H1 (cell line): ENCODE data around the gene MACC1. TPM values are rescaled to one million over a fixed set of nuclear protein-coding genes. Genes with fewer than 3 reads are reported as not detected.

ENCODE experiments used
- CTCF ChIA-PET: fragments of 300-600 bp; sonication (Branson Sonifier 250); formaldehyde crosslinking; loops from one replicate; lab custom pipeline; 2021; ENCODE audit not compliant: partially characterized antibody; lab: Charles Lee
- POLR2A ChIA-PET: fragments of 300-600 bp; sonication (Branson Sonifier 250); formaldehyde crosslinking; loops from one replicate; lab custom pipeline; 2021; ENCODE audit warnings: inconsistent platforms; ENCODE audit not compliant: partially characterized antibody; lab: Charles Lee
- DNase-seq, 2 experiments: peaks; one replicate each; pipeline versions ENCODE4 v3.0.0 to v3.0.0-alpha.2; 2010 to 2022; ENCODE audit warnings: low spot score in 2 of 2, low read depth in 1 of 2, mixed read lengths in 1 of 2
- FAIRE-seq: peaks from 2 replicates; lab custom pipeline; 2011; peaks lifted over from hg19 to GRCh38; lab: Jason Lieb, UNC
- H2AFZ ChIP-seq: 2 replicates; pipeline ENCODE4 v1.8.1; 2012; ENCODE audit warnings: low read length, inconsistent platforms
- H2AK5ac ChIP-seq: 2 replicates; pipeline ENCODE4 v1.6.1; 2013; ENCODE audit warnings: low read depth, low read length
- H2BK120ac ChIP-seq: replicated peaks from 2 replicates; pipeline ENCODE3; 2013; ENCODE audit warnings: low read depth, low read length, inconsistent platforms
- H2BK12ac ChIP-seq: 2 replicates; pipeline ENCODE4 v1.6.1; 2013; ENCODE audit warnings: low read depth, low read length
- H2BK15ac ChIP-seq: 2 replicates; pipeline ENCODE4 v1.6.1; 2013; ENCODE audit warnings: low read length
- H2BK20ac ChIP-seq: 2 replicates; pipeline ENCODE4 v1.6.1; 2013; ENCODE audit warnings: low read length
- H2BK5ac ChIP-seq: 2 replicates; pipeline ENCODE4 v1.6.1; 2013; ENCODE audit warnings: low read depth, low read length
- H3K14ac ChIP-seq: 2 replicates; pipeline ENCODE4 v1.6.1; 2013; ENCODE audit warnings: inconsistent platforms; ENCODE audit not compliant: insufficient read length
- H3K18ac ChIP-seq: 2 replicates; pipeline ENCODE4 v1.6.1; 2013; ENCODE audit warnings: low read length; ENCODE audit errors: extremely low read depth
- H3K23ac ChIP-seq: 2 replicates; pipeline ENCODE4 v1.6.1; 2013; ENCODE audit warnings: inconsistent platforms; ENCODE audit not compliant: insufficient read length
- H3K23me2 ChIP-seq: 2 replicates; pipeline ENCODE4 v1.6.1; 2013; ENCODE audit warnings: low read depth, low read length
- H3K27ac ChIP-seq: 2 replicates; pipeline ENCODE4 v1.6.1; 2011; ENCODE audit warnings: low read depth, low read length, inconsistent platforms
- H3K27me3 ChIP-seq, 4 experiments: replicated peaks in 1 of 4; 1 replicate in 1 of 4; 2 replicates in 3 of 4; pipeline versions ENCODE4 v1.6.1 to v1.8.1; 2011 to 2013; ENCODE audit warnings: low read length in 3 of 4, mild to moderate bottlenecking in 3 of 4, inconsistent platforms in 2 of 4, mixed read lengths in 2 of 4, moderate library complexity in 1 of 4; ENCODE audit not compliant: control insufficient read depth in 3 of 4, insufficient read depth in 3 of 4; ENCODE audit errors: extremely low read depth in 1 of 4
- H3K36me3 ChIP-seq, 4 experiments: 2 replicates each; pipeline versions ENCODE4 v1.6.1 to v1.8.1; 2011 to 2013; ENCODE audit warnings: mild to moderate bottlenecking in 4 of 4, low read length in 3 of 4, moderate library complexity in 2 of 4, control low read depth in 1 of 4, inconsistent platforms in 1 of 4; ENCODE audit not compliant: insufficient read depth in 4 of 4, control insufficient read depth in 2 of 4
- H3K4ac ChIP-seq: replicated peaks from 2 replicates; pipeline ENCODE3; 2013; ENCODE audit warnings: low read length, low read depth, mixed read lengths, inconsistent platforms; ENCODE audit not compliant: insufficient read length
- H3K4me1 ChIP-seq, 4 experiments: replicated peaks in 1 of 4; 1 replicate in 1 of 4; 2 replicates in 3 of 4; pipeline versions ENCODE4 v1.6.1 to v1.8.1; 2011 to 2013; ENCODE audit warnings: low read length in 3 of 4, inconsistent platforms in 2 of 4, mixed read lengths in 1 of 4; ENCODE audit not compliant: insufficient read depth in 4 of 4, control insufficient read depth in 3 of 4
- H3K4me2 ChIP-seq, 2 experiments: 2 replicates each; pipeline versions ENCODE4 v1.6.1 to v1.8.1; 2011 to 2013; ENCODE audit warnings: low read depth in 2 of 2, low read length in 2 of 2, control low read depth in 1 of 2, inconsistent platforms in 1 of 2, mild to moderate bottlenecking in 1 of 2; ENCODE audit not compliant: insufficient read depth in 1 of 2
- H3K4me3 ChIP-seq, 4 experiments: fragments of 200-600, 300-600 bp in 1 of 4; sonication (generic), shearing (Covaris generic), sonication (Bioruptor Twin) in 1 of 4; 2 replicates each; pipeline versions ENCODE4 v1.5.1 to v1.8.1; 2011 to 2016; ENCODE audit warnings: low read length in 4 of 4, low read depth in 3 of 4, control low read depth in 2 of 4, inconsistent platforms in 2 of 4, mild to moderate bottlenecking in 2 of 4, mixed read lengths in 1 of 4, moderate library complexity in 1 of 4; ENCODE audit not compliant: insufficient read depth in 2 of 4; ENCODE audit errors: extremely low read depth in 1 of 4
- H3K56ac ChIP-seq: replicated peaks from 2 replicates; pipeline ENCODE3; 2013; ENCODE audit warnings: low read depth, mild to moderate bottlenecking, mixed read lengths, low read length, inconsistent platforms; ENCODE audit not compliant: insufficient read length
- H3K79me1 ChIP-seq: 2 replicates; pipeline ENCODE4 v1.6.1; 2013; ENCODE audit warnings: low read depth, low read length, control low read depth
- H3K79me2 ChIP-seq, 2 experiments: 2 replicates each; pipeline versions ENCODE4 v1.6.1 to v1.8.1; 2012 to 2013; ENCODE audit warnings: low read length in 2 of 2, mild to moderate bottlenecking in 2 of 2, inconsistent platforms in 1 of 2; ENCODE audit not compliant: insufficient read depth in 2 of 2, control insufficient read depth in 1 of 2
- H3K9ac ChIP-seq, 4 experiments: replicated peaks in 1 of 4; 1 replicate in 1 of 4; 2 replicates in 3 of 4; pipeline versions ENCODE4 v1.6.1 to v1.8.1; 2011 to 2013; ENCODE audit warnings: low read depth in 3 of 4, low read length in 3 of 4, control low read depth in 2 of 4, mild to moderate bottlenecking in 2 of 4, moderate library complexity in 2 of 4, inconsistent platforms in 1 of 4; ENCODE audit errors: extremely low read depth in 1 of 4
- H3K9me3 ChIP-seq, 2 experiments: 2 replicates each; pipeline versions ENCODE4 v1.6.1 to v1.8.1; 2012 to 2013; ENCODE audit warnings: mild to moderate bottlenecking in 2 of 2, moderate library complexity in 2 of 2, control low read depth in 1 of 2, inconsistent platforms in 1 of 2, low read depth in 1 of 2, low read length in 1 of 2, mixed read lengths in 1 of 2; ENCODE audit not compliant: insufficient read depth in 2 of 2
- H4K20me1 ChIP-seq, 2 experiments: replicated peaks in 1 of 2; 2 replicates each; pipeline versions ENCODE3 to v1.8.1; 2011 to 2013; ENCODE audit warnings: inconsistent platforms in 2 of 2, low read length in 2 of 2, mild to moderate bottlenecking in 1 of 2; ENCODE audit not compliant: insufficient read depth in 2 of 2, control insufficient read depth in 1 of 2
- H4K5ac ChIP-seq: 2 replicates; pipeline ENCODE4 v1.6.1; 2013; ENCODE audit warnings: low read length, low read depth, mixed read lengths, inconsistent platforms; ENCODE audit not compliant: insufficient read length
- H4K8ac ChIP-seq: 2 replicates; pipeline ENCODE4 v1.8.0; 2013; ENCODE audit warnings: mild to moderate bottlenecking, moderate library complexity, low read length, inconsistent platforms; ENCODE audit not compliant: insufficient read depth; ENCODE audit errors: extremely low read depth
- H4K91ac ChIP-seq: replicated peaks from 2 replicates; pipeline ENCODE3; 2013; ENCODE audit warnings: low read length, mixed read lengths, inconsistent platforms; ENCODE audit not compliant: insufficient read length
- ASH2L ChIP-seq: fragments of 200-600, 300-600 bp; sonication (generic); IDR thresholded peaks from one replicate; pipeline ENCODE4 v1.7.1; 2017; ENCODE audit warnings: low read length
- BRCA1 ChIP-seq: IDR thresholded peaks from 2 replicates; pipeline ENCODE4 v1.6.1; 2012; ENCODE audit warnings: low read depth, low read length, improper control_type of control experiment
- CBX5 ChIP-seq: fragments of 300-800, 300-1000 bp; sonication (generic); IDR thresholded peaks from 2 replicates; pipeline ENCODE4 v1.7.1; 2016; ENCODE audit warnings: antibody characterized with exemption, low read length, low read depth
- CBX8 ChIP-seq: fragments of 300-800, 300-1000 bp; sonication (generic); IDR thresholded peaks from 2 replicates; pipeline ENCODE4 v1.7.1; 2016; ENCODE audit warnings: low read depth, low read length, borderline replicate concordance
- EGR1 ChIP-seq: IDR thresholded peaks from 2 replicates; pipeline ENCODE4 v1.6.1; 2011; ENCODE audit warnings: low read depth, low read length, borderline replicate concordance
- EP300 ChIP-seq, 2 experiments: IDR thresholded peaks; 1 replicate in 1 of 2; 2 replicates in 1 of 2; pipeline ENCODE4 v1.6.1; 2011 to 2012; ENCODE audit warnings: low read depth in 2 of 2, low read length in 2 of 2, mild to moderate bottlenecking in 2 of 2, borderline replicate concordance in 1 of 2, inconsistent platforms in 1 of 2, moderate library complexity in 1 of 2
- GABPA ChIP-seq: IDR thresholded peaks from 2 replicates; pipeline ENCODE4 v1.6.1; 2011; ENCODE audit warnings: mild to moderate bottlenecking, low read length, moderate library complexity, borderline replicate concordance; ENCODE audit not compliant: insufficient read depth
- GTF2F1 ChIP-seq: IDR thresholded peaks from 2 replicates; pipeline ENCODE4 v1.6.1; 2012; ENCODE audit warnings: low read depth, low read length, improper control_type of control experiment, borderline replicate concordance
- HDAC6 ChIP-seq: IDR thresholded peaks from one replicate; pipeline ENCODE4 v1.7.1; 2012; ENCODE audit warnings: low read depth, mild to moderate bottlenecking, inconsistent platforms, low read length, moderate library complexity
- KDM5A ChIP-seq: fragments of 200-600 bp; IDR thresholded peaks from 2 replicates; pipeline ENCODE4 v1.7.1; 2012; ENCODE audit warnings: mild to moderate bottlenecking, low read length, inconsistent platforms, mixed read lengths
- SP4 ChIP-seq: IDR thresholded peaks from 2 replicates; pipeline ENCODE4 v1.6.1; 2012; ENCODE audit warnings: low read length, inconsistent platforms
- SRF ChIP-seq: IDR thresholded peaks from 2 replicates; pipeline ENCODE4 v1.6.1; 2011; ENCODE audit warnings: mild to moderate bottlenecking, low read depth, low read length, moderate library complexity
- WGBS, 2 experiments: shearing (Covaris generic) in 1 of 2; methylation state at CpG; one replicate each; pipeline versions ENCODE4 v1.1.6 to v1.1.7; 2013 to 2015; ENCODE audit warnings: low lambda C conversion rate in 2 of 2, mixed read lengths in 2 of 2, inconsistent platforms in 1 of 2, low coverage in 1 of 2, missing lambda C conversion rate in 1 of 2; ENCODE audit not compliant: insufficient replicate concordance in 2 of 2, insufficient coverage in 1 of 2, insufficient read length in 1 of 2; ENCODE audit errors: extremely low coverage in 1 of 2, missing lambda C conversion rate in 1 of 2; 5-methylcytosine and 5-hydroxymethylcytosine counted together
- polyA plus RNA-seq, 7 experiments: library from polyadenylated mRNA; depleted of rRNA in 3 of 7; stranded (reverse) in 5 of 7; unstranded in 2 of 7; fragments of >200 nt in 5 of 7; fragments of 200-250 nt in 2 of 7; gene quantifications; 1 replicate in 5 of 7; 2 replicates in 1 of 7; 4 replicates in 1 of 7; pipeline versions ENCODE4 v1.2.1 to v1.2.3, GENCODE V29; 2011 to 2013; ENCODE audit warnings: missing spikeins in 2 of 7, mixed read lengths in 2 of 7
- total RNA-seq: library from RNA; stranded (reverse); fragmentation: NEBNext Ultra II Directional; extraction: Animal tissue kit (Norgen Biotek cat#: 25700); gene quantifications from 2 replicates; pipeline ENCODE4 v1.2.1, GENCODE V29; 2021
- TF ChIP-seq, protein P1 (sequence below): IDR thresholded peaks from 2 replicates; pipeline ENCODE4 v1.6.1; 2012; ENCODE audit warnings: inconsistent platforms

The MACC1 gene
- total and polyA plus RNA-seq, 2 of the 8 experiments (the other 6 are each of a cell fraction or from before 2014, with no cell fraction given) = 2.0 to 17.2 TPM

DNA sequence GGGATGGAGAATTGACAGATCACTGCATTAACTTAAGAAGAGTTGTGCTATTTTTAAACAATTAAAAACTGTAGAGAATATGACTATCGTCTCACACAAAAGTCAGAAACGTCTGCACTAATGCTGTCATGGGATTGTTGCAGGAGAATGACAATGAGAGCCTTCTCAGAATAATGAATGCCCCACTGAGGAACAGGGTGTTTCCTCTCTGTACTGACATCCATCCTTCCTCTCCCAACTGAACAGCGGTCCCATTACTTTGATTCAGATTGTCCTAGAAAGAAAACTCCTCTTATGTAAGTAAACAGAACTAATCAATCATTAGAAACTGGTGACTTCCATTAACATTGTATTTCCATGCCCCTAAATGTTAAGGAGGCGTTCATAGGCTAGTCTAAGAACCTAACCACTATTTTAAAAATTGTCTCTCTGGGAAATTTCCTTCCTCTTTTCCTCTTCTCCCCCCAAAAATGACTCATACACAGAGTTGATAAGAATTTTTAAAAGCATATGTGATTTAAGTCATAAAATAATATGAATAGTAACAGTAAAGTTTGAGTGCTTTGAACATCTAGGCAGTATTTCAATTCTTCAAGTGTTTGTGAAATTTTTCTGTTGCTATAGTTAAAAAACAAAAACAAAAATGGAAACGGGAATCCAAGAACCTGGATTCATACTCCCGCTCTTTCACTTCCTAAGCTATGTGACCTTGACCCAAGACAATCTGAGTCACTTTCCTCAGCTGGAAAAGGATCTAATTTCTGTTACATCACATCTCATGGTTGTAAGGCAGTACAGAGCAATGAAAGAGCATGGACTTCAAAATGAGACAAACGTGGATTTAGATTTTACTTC lies 12.7 kb upstream of the MACC1 start:
- Histone ChIP-seq H2BK5ac (no peak overlapping the region), H3K14ac (no peak overlapping the region), H2BK15ac (no peak overlapping the region), H3K9me3 (no peaks in the 10 kb centered on the region), H3K4me2 (no peak overlapping the region), H3K4ac (no peak overlapping the region), H4K91ac (no peak overlapping the region), H2BK20ac (no peak overlapping the region), H2BK12ac (no peak overlapping the region), H3K18ac (no peak overlapping the region), H2AFZ (no peak overlapping the region), H2BK120ac (no peak overlapping the region), H2AK5ac (no peak overlapping the region), H3K27ac (no peak overlapping the region), H3K23me2 (no peaks in the 10 kb centered on the region), H3K36me3 (no peaks in the 10 kb centered on the region), H3K23ac (no peak overlapping the region), H3K27me3 (no peaks in the 10 kb centered on the region), H3K4me3 (no peak overlapping the region), H4K5ac (no peak overlapping the region), H4K8ac (no peak overlapping the region), H3K56ac (no peak overlapping the region), H3K79me2 (no peaks in the 10 kb centered on the region), H3K79me1 (no peaks in the 10 kb centered on the region), H4K20me1 (no peaks in the 10 kb centered on the region), H3K9ac (no peak overlapping the region), H3K4me1 (no peaks in the 10 kb centered on the region)
- DNase-seq (no peak), FAIRE-seq (no peak)
- WGBS, 2 experiments = 85% methylated on average over 7 of the region's 7 CpGs; no CpG with 5 or more reads in 1 of the 2 experiments
- ChIA-PET POLR2A (no interaction called here), CTCF (interaction anchor here (1.3 kb wide), 1 partner anchor 39 kb away, joined by 3 read pairs; no protein-coding TSS in a partner anchor)
- no peak for TF ChIP-seq GABPA
- no peak for TF ChIP-seq CBX5
- no peak for TF ChIP-seq SP4
- TF ChIP-seq CBX8 = no peak
- no peak for TF ChIP-seq HDAC6
- TF ChIP-seq GTF2F1 = no peak
- no peak for TF ChIP-seq ASH2L
- no peak for TF ChIP-seq BRCA1
- no peak for TF ChIP-seq KDM5A
- TF ChIP-seq, protein P1, sequence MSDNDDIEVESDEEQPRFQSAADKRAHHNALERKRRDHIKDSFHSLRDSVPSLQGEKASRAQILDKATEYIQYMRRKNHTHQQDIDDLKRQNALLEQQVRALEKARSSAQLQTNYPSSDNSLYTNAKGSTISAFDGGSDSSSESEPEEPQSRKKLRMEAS = no peak
- TF ChIP-seq SRF = no peak
- TF ChIP-seq EGR1 = no peak
- no peak for TF ChIP-seq EP300 (IDR thresholded peaks at IDR 0.05; ENCODE audit: borderline replicate concordance in 1 of 2, low read depth in 2 of 2, low read length in 2 of 2)
